Measurements from ENCODE around the gene ZDHHC5. TPM values are rescaled to one million over a fixed set of nuclear protein-coding genes. Genes with fewer than 3 reads are reported as not detected.

The ZDHHC5 gene
- polyA plus RNA-seq, 1 donor (not counting 4 experiments of a cell fraction or from before 2014, with no cell fraction given): 79.3 TPM

DNA sequence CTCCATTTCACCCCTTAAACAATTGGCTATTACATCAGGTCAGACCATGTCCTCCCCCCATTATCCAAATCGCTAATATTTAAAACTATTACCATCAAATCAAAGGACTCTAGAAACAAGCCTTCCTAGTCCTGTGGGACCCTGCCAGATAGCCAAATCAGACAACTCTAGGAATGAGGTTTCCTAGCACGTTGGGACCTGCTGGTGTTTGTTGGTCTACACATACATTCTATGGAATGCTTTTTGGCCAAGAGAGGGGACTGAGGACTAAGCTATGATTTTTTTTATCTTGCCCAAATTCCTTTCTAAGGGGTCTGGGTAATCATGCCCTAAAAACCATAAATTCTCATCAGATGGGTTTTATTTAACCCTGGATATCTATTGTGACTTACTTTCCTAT lies 59.3 kb downstream of the ZDHHC5 start:
- H4K20me1 ChIP-seq (ENCODE audit: control insufficient read depth, extremely low read depth, insufficient read depth, low read length): peaks cover 5% of the 10 kb centered on the region
- no peaks in the 10 kb centered on the region for H3K27me3 ChIP-seq (ENCODE audit: control insufficient read depth, extremely low read depth, insufficient read depth, low read length)
- dilution Hi-C loops (cut with MboI; ENCODE audit: extremely low pct_ligation_motif_present, low sequenced_read_pairs): no loop called here

GRCh38 chr11:57728829-57729228 lies 60.9 kb downstream of the ZDHHC5 start:
- DNase-seq (ENCODE audit: low read depth, low spot score) (no peak), FAIRE-seq (no peak)
- Histone ChIP-seq H3K9me3 (ENCODE audit: control insufficient read depth, low read depth, low read length) (no peaks in the 10 kb centered on the region), H3K4me1 (ENCODE audit: control insufficient read depth, extremely low read depth, insufficient read depth, low read length) (peaks cover 18% of the 10 kb centered on the region), H3K27me3 (ENCODE audit: control insufficient read depth, extremely low read depth, insufficient read depth, low read length) (no peaks in the 10 kb centered on the region), H2AFZ (ENCODE audit: control insufficient read depth, low read length) (no peak overlapping the region), H3K27ac (ENCODE audit: control insufficient read depth, insufficient read depth, low read length) (no peak overlapping the region), H3K4me3 (ENCODE audit: control insufficient read depth in 2 of 3, extremely low read depth in 1 of 3, insufficient read depth in 2 of 3, low read depth in 1 of 3, low read length in 3 of 3) (no peak overlapping the region), H3K79me2 (ENCODE audit: control insufficient read depth, insufficient read depth, low read length) (peaks cover 68% of the 10 kb centered on the region), H3K9ac (ENCODE audit: control insufficient read depth, extremely low read depth, insufficient read depth, low read length) (no peak overlapping the region), H4K20me1 (ENCODE audit: control insufficient read depth, extremely low read depth, insufficient read depth, low read length) (peaks cover 5% of the 10 kb centered on the region), H3K36me3 (ENCODE audit: control insufficient read depth in 2 of 2, extremely low read depth in 1 of 2, insufficient read depth in 2 of 2, low read length in 2 of 2) (peaks cover 0 to 3% of the 10 kb centered on the region in 2 experiments), H3K4me2 (ENCODE audit: control insufficient read depth, extremely low read depth, insufficient read depth, low read depth, low read length) (no peak overlapping the region), H3K9me1 (ENCODE audit: control insufficient read depth, extremely low read depth, insufficient read depth, low read length) (no peaks in the 10 kb centered on the region)
- no peak for TF ChIP-seq EZH2 (IDR thresholded peaks at IDR 0.05; ENCODE audit: low read length)
- no peak for TF ChIP-seq CTCF (optimal IDR thresholded peaks at IDR 0.05 in 1 of 3, IDR thresholded peaks at IDR 0.05 in 1 of 3, conservative IDR thresholded peaks at IDR 0.05 in 1 of 3; ENCODE audit: extremely low read depth in 1 of 3, insufficient read depth in 2 of 3, low read length in 3 of 3)
- dilution Hi-C loops (cut with MboI; ENCODE audit: extremely low pct_ligation_motif_present, low sequenced_read_pairs): no loop called here

More for the DNA sequence above, 59.3 kb downstream of the ZDHHC5 start:
- no peak for TF ChIP-seq EZH2 (IDR thresholded peaks at IDR 0.05; ENCODE audit: low read length)
- TF ChIP-seq CTCF (optimal IDR thresholded peaks at IDR 0.05 in 1 of 3, IDR thresholded peaks at IDR 0.05 in 1 of 3, conservative IDR thresholded peaks at IDR 0.05 in 1 of 3; ENCODE audit: extremely low read depth in 1 of 3, insufficient read depth in 2 of 3, low read length in 3 of 3): no peak
- H3K9me1 ChIP-seq (ENCODE audit: control insufficient read depth, extremely low read depth, insufficient read depth, low read length): no peaks in the 10 kb centered on the region
- FAIRE-seq (peak; percentile 34), DNase-seq (ENCODE audit: low read depth, low spot score) (no peak)
- H3K36me3 ChIP-seq (ENCODE audit: control insufficient read depth in 2 of 2, extremely low read depth in 1 of 2, insufficient read depth in 2 of 2, low read length in 2 of 2): peaks cover 0 to 3% of the 10 kb centered on the region in 2 experiments
- no peak overlapping the region for H2AFZ ChIP-seq (ENCODE audit: control insufficient read depth, low read length)
- H3K9me3 ChIP-seq (ENCODE audit: control insufficient read depth, low read depth, low read length): no peaks in the 10 kb centered on the region
- H3K4me1 ChIP-seq (ENCODE audit: control insufficient read depth, extremely low read depth, insufficient read depth, low read length): peaks cover 18% of the 10 kb centered on the region
- peaks cover 63% of the 10 kb centered on the region for H3K79me2 ChIP-seq (ENCODE audit: control insufficient read depth, insufficient read depth, low read length)
- H3K4me3 ChIP-seq (ENCODE audit: control insufficient read depth in 2 of 3, extremely low read depth in 1 of 3, insufficient read depth in 2 of 3, low read depth in 1 of 3, low read length in 3 of 3): no peak overlapping the region
- peak overlapping the region; percentile 41 for H3K4me2 ChIP-seq (ENCODE audit: control insufficient read depth, extremely low read depth, insufficient read depth, low read depth, low read length)
- H3K9ac ChIP-seq (ENCODE audit: control insufficient read depth, extremely low read depth, insufficient read depth, low read length): no peak overlapping the region
- H3K27ac ChIP-seq (ENCODE audit: control insufficient read depth, insufficient read depth, low read length): peak overlapping the region; percentile 34

Data from keratinocyte (primary cell).